ENCODE results near the gene PNMA1.
A peak's percentile ranks its signal among the peaks of the same experiment; 100 is the strongest.

Gene PNMA1

GRCh38 chr14:73741876-73742519 lies 27.8 kb upstream of the PNMA1 start:
- Histone ChIP-seq H3K9ac (ENCODE audit: low read length) (no peak overlapping the region), H2BK5ac (ENCODE audit: low read depth, low read length, poor library complexity) (peak overlapping the region; percentile 14), H2AK5ac (ENCODE audit: low read length) (no peak overlapping the region), H3K79me1 (ENCODE audit: low read length) (peaks cover 26% of the 10 kb centered on the region), H3K27ac (ENCODE audit: low read depth, low read length) (peak overlapping the region; percentile 82), H3K4me2 (ENCODE audit: low read length) (peak overlapping the region; percentile 62), H2BK12ac (ENCODE audit: low read length) (peak overlapping the region; percentile 16), H3K27me3 (ENCODE audit: insufficient read depth, low read length) (no peaks in the 10 kb centered on the region), H3K23ac (ENCODE audit: low read length) (no peak overlapping the region), H3K4ac (ENCODE audit: low read depth, low read length) (peak overlapping the region; percentile 35), H3K9me3 (ENCODE audit: insufficient read depth, low read depth, low read length) (no peaks in the 10 kb centered on the region), H3K14ac (ENCODE audit: low read length) (peak overlapping the region; percentile 9), H4K8ac (ENCODE audit: low read depth, low read length) (no peak overlapping the region), H3K18ac (ENCODE audit: low read length) (peak overlapping the region; percentile 5), H2AFZ (ENCODE audit: insufficient read depth, low read length, poor library complexity) (peak overlapping the region; percentile 27), H4K91ac (ENCODE audit: low read depth, low read length) (peak overlapping the region; percentile 22), H3K4me1 (ENCODE audit: control insufficient read depth in 1 of 2, insufficient read depth in 2 of 2, low read length in 2 of 2) (peaks cover 62 to 65% of the 10 kb centered on the region in 2 experiments), H3K4me3 (ENCODE audit: low read depth, low read length) (no peak overlapping the region), H4K12ac (ENCODE audit: low read depth, low read length) (no peak overlapping the region), H3K79me2 (ENCODE audit: control insufficient read depth, insufficient read depth, low read length, poor library complexity) (peaks cover 44% of the 10 kb centered on the region), H3K36me3 (ENCODE audit: control insufficient read depth in 1 of 2, insufficient read depth in 2 of 2, low read length in 2 of 2) (peaks cover 22 to 25% of the 10 kb centered on the region in 2 experiments), H2BK120ac (ENCODE audit: insufficient read depth, low read length, poor library complexity) (peak overlapping the region; percentile 28)
- WGBS (ENCODE audit: extremely low coverage, insufficient coverage, insufficient read length) = no CpG with 5 or more reads among the region's 17 CpGs
- DNase-seq = no peak

- peak overlapping the region; percentile 34 for H4K8ac ChIP-seq (ENCODE audit: low read depth, low read length)
- peak overlapping the region; percentile 54 for H2BK5ac ChIP-seq (ENCODE audit: low read depth, low read length, poor library complexity)
- peak overlapping the region; percentile 22 for H4K91ac ChIP-seq (ENCODE audit: low read depth, low read length)
- H3K18ac ChIP-seq (ENCODE audit: low read length) = peak overlapping the region; percentile 46
- peak in 1 of 2 donors; percentile 32 for DNase-seq
- H3K4me3 ChIP-seq (ENCODE audit: low read depth, low read length) = no peak overlapping the region
- no peak overlapping the region for H3K9ac ChIP-seq (ENCODE audit: low read length)
- H3K79me2 ChIP-seq (ENCODE audit: control insufficient read depth, insufficient read depth, low read length, poor library complexity) = peaks cover 42% of the 10 kb centered on the region
- H3K4ac ChIP-seq (ENCODE audit: low read depth, low read length) = no peak overlapping the region
- H3K14ac ChIP-seq (ENCODE audit: low read length) = peak overlapping the region; percentile 19
- peak overlapping the region; percentile 36 for H2AK5ac ChIP-seq (ENCODE audit: low read length)
- H3K36me3 ChIP-seq (ENCODE audit: control insufficient read depth in 1 of 2, insufficient read depth in 2 of 2, low read length in 2 of 2) = peaks cover 27 to 28% of the 10 kb centered on the region in 2 experiments
- peak overlapping the region; percentile 82 for H3K27ac ChIP-seq (ENCODE audit: low read depth, low read length)
- peaks cover 56 to 59% of the 10 kb centered on the region in 2 experiments for H3K4me1 ChIP-seq (ENCODE audit: control insufficient read depth in 1 of 2, insufficient read depth in 2 of 2, low read length in 2 of 2)
- no peaks in the 10 kb centered on the region for H3K27me3 ChIP-seq (ENCODE audit: insufficient read depth, low read length)
- peak overlapping the region; percentile 3 for H2BK12ac ChIP-seq (ENCODE audit: low read length)
- no peaks in the 10 kb centered on the region for H3K9me3 ChIP-seq (ENCODE audit: insufficient read depth, low read depth, low read length)
- no peak overlapping the region for H3K23ac ChIP-seq (ENCODE audit: low read length)
- WGBS (ENCODE audit: extremely low coverage, insufficient coverage, insufficient read length) = no CpG with 5 or more reads among the region's 12 CpGs
- H2AFZ ChIP-seq (ENCODE audit: insufficient read depth, low read length, poor library complexity) = peak overlapping the region; percentile 24
- H3K79me1 ChIP-seq (ENCODE audit: low read length) = peaks cover 21% of the 10 kb centered on the region
- peak overlapping the region; percentile 28 for H2BK120ac ChIP-seq (ENCODE audit: insufficient read depth, low read length, poor library complexity)
- H3K4me2 ChIP-seq (ENCODE audit: low read length) = peak overlapping the region; percentile 62
- H4K12ac ChIP-seq (ENCODE audit: low read depth, low read length) = no peak overlapping the region
Observed at GRCh38 chr14:73741386-73741875, 27.2 kb upstream of the PNMA1 start.

DNA sequence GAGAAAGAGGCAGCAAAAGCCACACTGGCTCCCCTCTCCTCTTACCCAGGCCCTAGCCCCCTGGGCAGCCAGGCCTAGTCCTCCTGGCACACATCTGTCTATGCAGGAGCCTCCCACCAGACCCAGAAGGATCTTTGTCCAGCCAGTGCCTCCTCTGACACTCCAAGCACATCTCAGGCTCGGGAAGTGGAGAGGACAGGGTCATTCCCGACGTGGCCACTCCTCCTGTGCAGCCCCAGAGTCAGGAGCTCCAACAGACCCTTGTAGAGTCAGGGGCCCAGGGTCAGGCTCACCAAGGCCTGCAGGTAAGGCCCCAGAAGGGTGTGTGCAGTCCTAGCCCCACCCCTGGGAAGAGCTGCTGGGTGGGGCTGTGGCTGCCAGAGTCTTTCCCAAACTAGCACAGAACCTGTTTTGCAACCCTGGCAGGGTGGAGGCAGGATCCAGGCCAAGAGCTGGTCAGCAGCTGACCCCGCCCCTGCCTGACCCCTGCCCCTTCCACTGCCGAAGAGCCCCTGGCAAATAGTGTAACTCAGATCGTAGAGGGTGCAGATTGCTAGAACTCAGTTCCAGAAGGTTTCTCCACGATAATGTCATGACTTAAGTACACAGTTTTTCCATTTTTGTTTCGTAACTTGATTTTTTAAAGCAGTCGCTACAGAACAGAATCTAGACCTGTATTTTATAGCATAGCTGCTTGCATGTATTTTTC lies 26.6 kb upstream of the PNMA1 start:
- no CpG with 5 or more reads among the region's 9 CpGs for WGBS (ENCODE audit: extremely low coverage, insufficient coverage, insufficient read length)

DNA sequence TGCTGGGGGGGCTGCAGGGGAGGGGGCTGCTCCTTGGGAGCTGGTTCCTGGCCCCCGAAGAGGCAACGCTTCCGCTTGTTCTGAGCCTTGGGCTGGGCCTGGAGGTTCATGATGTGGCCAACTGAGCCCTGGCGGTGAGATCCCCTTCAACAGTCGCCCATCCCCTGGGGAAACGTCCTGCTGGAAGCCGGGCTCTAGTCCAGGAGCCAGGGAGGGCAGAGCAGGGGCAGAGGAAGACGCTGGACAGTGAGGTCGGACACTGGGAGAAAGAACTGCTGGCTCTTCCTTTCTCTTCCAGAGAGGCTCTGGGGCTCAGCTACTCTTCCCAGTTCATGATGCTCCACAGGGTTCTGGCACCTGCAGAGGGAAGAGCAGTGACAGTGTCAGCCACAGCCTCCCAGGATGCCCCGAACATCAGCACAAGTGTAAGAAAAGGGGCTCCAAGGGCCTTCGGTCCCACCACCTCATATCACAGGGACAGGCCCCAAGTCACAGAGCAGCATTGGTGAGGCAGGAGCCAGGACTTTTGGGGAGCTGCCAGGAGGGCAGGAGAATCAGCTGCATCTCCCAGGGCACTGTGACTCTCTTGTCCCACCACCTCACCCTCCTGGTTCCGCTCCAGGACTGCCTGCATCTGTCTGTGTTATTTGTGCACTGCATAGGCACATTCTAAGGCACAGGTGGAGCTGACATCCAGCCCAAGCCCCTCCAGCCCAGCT lies 25.9 kb upstream of the PNMA1 start:
- Histone ChIP-seq H3K4ac (ENCODE audit: low read depth, low read length) (peak overlapping the region; percentile 62), H3K4me1 (ENCODE audit: control insufficient read depth in 1 of 2, insufficient read depth in 2 of 2, low read length in 2 of 2) (peaks cover 42 to 46% of the 10 kb centered on the region in 2 experiments), H4K91ac (ENCODE audit: low read depth, low read length) (peak overlapping the region; percentile 10), H3K27me3 (ENCODE audit: insufficient read depth, low read length) (no peaks in the 10 kb centered on the region), H2BK12ac (ENCODE audit: low read length) (no peak overlapping the region), H4K8ac (ENCODE audit: low read depth, low read length) (no peak overlapping the region), H3K27ac (ENCODE audit: low read depth, low read length) (peak overlapping the region; percentile 37), H3K18ac (ENCODE audit: low read length) (peak overlapping the region; percentile 4), H3K9ac (ENCODE audit: low read length) (no peak overlapping the region), H3K36me3 (ENCODE audit: control insufficient read depth in 1 of 2, insufficient read depth in 2 of 2, low read length in 2 of 2) (peaks cover 27 to 31% of the 10 kb centered on the region in 2 experiments), H3K14ac (ENCODE audit: low read length) (peak overlapping the region; percentile 47), H4K12ac (ENCODE audit: low read depth, low read length) (no peak overlapping the region), H3K79me1 (ENCODE audit: low read length) (peaks cover 21% of the 10 kb centered on the region), H3K23ac (ENCODE audit: low read length) (no peak overlapping the region), H2AK5ac (ENCODE audit: low read length) (peak overlapping the region; percentile 40), H3K4me3 (ENCODE audit: low read depth, low read length) (no peak overlapping the region), H2BK5ac (ENCODE audit: low read depth, low read length, poor library complexity) (peak overlapping the region; percentile 8), H2AFZ (ENCODE audit: insufficient read depth, low read length, poor library complexity) (no peak overlapping the region), H3K9me3 (ENCODE audit: insufficient read depth, low read depth, low read length) (no peaks in the 10 kb centered on the region), H2BK120ac (ENCODE audit: insufficient read depth, low read length, poor library complexity) (peak overlapping the region; percentile 11), H3K79me2 (ENCODE audit: control insufficient read depth, insufficient read depth, low read length, poor library complexity) (peaks cover 31% of the 10 kb centered on the region), H3K4me2 (ENCODE audit: low read length) (no peak overlapping the region)
- no CpG with 5 or more reads among the region's 12 CpGs for WGBS (ENCODE audit: extremely low coverage, insufficient coverage, insufficient read length)
- no peak for DNase-seq

More for the DNA sequence above, 26.6 kb upstream of the PNMA1 start:
- Histone ChIP-seq H2AFZ (ENCODE audit: insufficient read depth, low read length, poor library complexity) (peak overlapping the region; percentile 21), H3K14ac (ENCODE audit: low read length) (peak overlapping the region; percentile 47), H3K9me3 (ENCODE audit: insufficient read depth, low read depth, low read length) (no peaks in the 10 kb centered on the region), H3K18ac (ENCODE audit: low read length) (peak overlapping the region; percentile 4), H3K79me2 (ENCODE audit: control insufficient read depth, insufficient read depth, low read length, poor library complexity) (peaks cover 38% of the 10 kb centered on the region), H4K12ac (ENCODE audit: low read depth, low read length) (no peak overlapping the region), H3K4me3 (ENCODE audit: low read depth, low read length) (no peak overlapping the region), H2BK120ac (ENCODE audit: insufficient read depth, low read length, poor library complexity) (peak overlapping the region; percentile 4), H2BK12ac (ENCODE audit: low read length) (no peak overlapping the region), H3K4me1 (ENCODE audit: control insufficient read depth in 1 of 2, insufficient read depth in 2 of 2, low read length in 2 of 2) (peaks cover 49 to 53% of the 10 kb centered on the region in 2 experiments), H3K27me3 (ENCODE audit: insufficient read depth, low read length) (no peaks in the 10 kb centered on the region), H3K36me3 (ENCODE audit: control insufficient read depth in 1 of 2, insufficient read depth in 2 of 2, low read length in 2 of 2) (peaks cover 27 to 29% of the 10 kb centered on the region in 2 experiments), H2BK5ac (ENCODE audit: low read depth, low read length, poor library complexity) (peak overlapping the region; percentile 8), H3K23ac (ENCODE audit: low read length) (no peak overlapping the region), H3K79me1 (ENCODE audit: low read length) (peaks cover 21% of the 10 kb centered on the region), H4K8ac (ENCODE audit: low read depth, low read length) (no peak overlapping the region), H4K91ac (ENCODE audit: low read depth, low read length) (peak overlapping the region; percentile 10), H3K27ac (ENCODE audit: low read depth, low read length) (peak overlapping the region; percentile 82), H3K4ac (ENCODE audit: low read depth, low read length) (peak overlapping the region; percentile 62), H3K9ac (ENCODE audit: low read length) (no peak overlapping the region), H3K4me2 (ENCODE audit: low read length) (peak overlapping the region; percentile 62), H2AK5ac (ENCODE audit: low read length) (peak overlapping the region; percentile 40)
- peak; percentile 88 to 89 for DNase-seq
